ENCODE measurements around the gene RBP7.
"Not testable (repeated sequence)": the region's sequence is repeated elsewhere in the genome, so short reads cannot be mapped to it uniquely, and the experiment has no call there.

Gene RBP7

DNA sequence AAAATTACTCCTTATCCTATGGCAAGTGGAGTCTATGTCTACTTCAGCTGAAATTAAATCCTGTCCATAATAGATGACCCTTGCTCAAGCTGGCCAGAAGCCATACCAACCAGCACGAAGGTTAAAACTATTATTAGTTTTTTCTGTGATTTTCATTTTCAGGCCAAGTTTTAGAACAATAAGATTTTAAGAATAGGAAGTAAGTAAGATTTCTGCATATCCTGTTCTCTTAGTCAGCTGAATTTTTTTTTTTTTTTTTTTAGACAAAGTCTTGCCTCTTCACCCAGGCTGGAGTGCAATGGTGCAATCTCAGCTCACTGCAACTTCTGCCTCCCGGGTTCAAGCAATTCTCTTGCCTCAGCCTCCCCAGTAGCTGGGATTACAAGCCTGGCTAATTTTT, 6.1 kb upstream of the RBP7 start:
- no peak for DNase-seq (ENCODE audit: extremely low read depth, low read depth)
- TF ChIP-seq, protein P1, sequence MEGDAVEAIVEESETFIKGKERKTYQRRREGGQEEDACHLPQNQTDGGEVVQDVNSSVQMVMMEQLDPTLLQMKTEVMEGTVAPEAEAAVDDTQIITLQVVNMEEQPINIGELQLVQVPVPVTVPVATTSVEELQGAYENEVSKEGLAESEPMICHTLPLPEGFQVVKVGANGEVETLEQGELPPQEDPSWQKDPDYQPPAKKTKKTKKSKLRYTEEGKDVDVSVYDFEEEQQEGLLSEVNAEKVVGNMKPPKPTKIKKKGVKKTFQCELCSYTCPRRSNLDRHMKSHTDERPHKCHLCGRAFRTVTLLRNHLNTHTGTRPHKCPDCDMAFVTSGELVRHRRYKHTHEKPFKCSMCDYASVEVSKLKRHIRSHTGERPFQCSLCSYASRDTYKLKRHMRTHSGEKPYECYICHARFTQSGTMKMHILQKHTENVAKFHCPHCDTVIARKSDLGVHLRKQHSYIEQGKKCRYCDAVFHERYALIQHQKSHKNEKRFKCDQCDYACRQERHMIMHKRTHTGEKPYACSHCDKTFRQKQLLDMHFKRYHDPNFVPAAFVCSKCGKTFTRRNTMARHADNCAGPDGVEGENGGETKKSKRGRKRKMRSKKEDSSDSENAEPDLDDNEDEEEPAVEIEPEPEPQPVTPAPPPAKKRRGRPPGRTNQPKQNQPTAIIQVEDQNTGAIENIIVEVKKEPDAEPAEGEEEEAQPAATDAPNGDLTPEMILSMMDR (IDR thresholded peaks at IDR 0.05; ENCODE audit: low read depth, low read length) = no peak

GRCh38 chr1:9992910-9993309, 4.1 kb upstream of the RBP7 start:
- TF ChIP-seq, protein P1 (IDR thresholded peaks at IDR 0.05; ENCODE audit: low read depth, low read length) = no peak
- DNase-seq (ENCODE audit: extremely low read depth, low read depth) = no peak

DNA sequence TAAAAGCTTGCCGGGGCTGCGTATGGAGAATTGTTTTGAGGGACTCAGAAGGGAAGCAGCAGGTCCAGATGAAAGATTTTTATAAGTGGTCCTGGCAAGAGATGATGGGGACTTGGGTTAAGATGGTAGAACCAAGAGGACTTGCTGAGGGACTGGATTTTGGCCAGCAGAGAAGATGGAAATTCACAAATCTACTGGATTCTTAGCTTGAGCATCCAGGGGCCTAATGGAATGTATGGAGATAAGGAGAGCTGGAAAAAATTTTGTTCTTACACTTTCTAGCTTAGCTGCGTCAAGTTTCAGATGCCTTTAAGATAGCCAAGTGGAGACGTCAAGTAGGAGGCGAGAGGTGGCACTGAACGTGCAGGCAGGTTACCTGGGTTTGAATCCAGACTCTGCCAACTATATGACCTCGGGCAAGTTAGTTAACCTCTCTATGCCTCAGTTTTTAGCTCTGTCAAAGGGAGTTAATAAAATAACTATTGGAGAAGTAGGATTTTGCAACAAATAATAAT, 3.4 kb upstream of the RBP7 start:
- TF ChIP-seq, protein P1 (IDR thresholded peaks at IDR 0.05; ENCODE audit: low read depth, low read length) = no peak
- no peak for DNase-seq (ENCODE audit: extremely low read depth, low read depth)

DNA sequence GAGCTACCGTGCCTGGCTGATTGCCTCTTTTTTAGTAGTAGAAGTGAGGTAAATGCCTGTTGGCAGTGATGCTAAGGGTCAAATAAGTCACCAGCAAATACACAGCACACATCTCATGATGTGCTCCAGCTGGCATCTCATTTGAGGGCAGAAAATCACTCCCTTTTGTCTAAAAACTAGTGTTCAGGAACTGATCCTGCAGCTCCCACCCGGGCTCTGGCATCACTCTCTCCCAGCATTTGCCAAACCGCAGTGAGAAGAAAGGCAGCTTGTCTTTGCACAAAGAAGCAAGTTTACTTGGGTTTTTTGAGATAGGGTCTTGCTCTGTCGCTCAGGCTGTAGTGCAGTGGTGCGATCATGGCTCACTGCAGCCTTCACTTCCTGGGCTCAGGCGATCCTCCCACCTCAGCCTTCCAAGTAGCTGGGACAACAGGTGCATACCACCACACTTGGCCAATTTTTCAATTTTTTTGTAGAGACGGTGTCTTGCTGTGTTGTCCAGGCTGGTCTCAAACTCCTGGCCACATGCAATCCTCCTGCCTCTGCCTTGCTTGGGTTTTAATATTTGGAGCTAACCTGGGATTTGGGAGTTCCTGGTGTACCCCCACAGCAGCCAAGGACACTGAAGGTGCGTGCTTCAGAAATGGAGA, 4.1 kb downstream of the RBP7 start:
- DNase-seq (ENCODE audit: extremely low read depth, low read depth) = no peak
- TF ChIP-seq, protein P1 (IDR thresholded peaks at IDR 0.05; ENCODE audit: low read depth, low read length) = no peak

DNA sequence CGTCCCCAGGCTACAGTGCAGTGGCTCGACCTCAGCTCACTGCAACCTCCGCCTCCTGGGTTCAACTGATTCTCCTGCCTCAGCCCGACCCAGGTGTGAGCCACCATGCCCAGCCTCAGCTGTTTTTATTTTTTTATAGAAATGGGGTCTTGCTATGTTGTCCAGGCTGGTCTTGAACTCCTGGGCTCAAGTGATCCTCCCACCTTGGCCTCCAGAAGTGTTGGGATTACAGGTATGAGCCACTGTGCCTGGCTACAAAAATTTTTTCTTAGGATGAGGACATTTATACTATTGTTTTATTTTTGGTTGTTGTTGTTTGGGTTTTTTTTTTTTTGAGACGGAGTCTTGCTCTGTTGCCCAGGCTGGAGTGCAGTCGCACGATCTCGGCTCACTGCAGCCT, 8.2 kb downstream of the RBP7 start:
- DNase-seq (ENCODE audit: extremely low read depth, low read depth) = not testable (repeated sequence)

GRCh38 chr1:10007169-10007568, 10.1 kb downstream of the RBP7 start:
- TF ChIP-seq, protein P1 (IDR thresholded peaks at IDR 0.05; ENCODE audit: low read depth, low read length) = no peak
- no peak for DNase-seq (ENCODE audit: extremely low read depth, low read depth)

DNA sequence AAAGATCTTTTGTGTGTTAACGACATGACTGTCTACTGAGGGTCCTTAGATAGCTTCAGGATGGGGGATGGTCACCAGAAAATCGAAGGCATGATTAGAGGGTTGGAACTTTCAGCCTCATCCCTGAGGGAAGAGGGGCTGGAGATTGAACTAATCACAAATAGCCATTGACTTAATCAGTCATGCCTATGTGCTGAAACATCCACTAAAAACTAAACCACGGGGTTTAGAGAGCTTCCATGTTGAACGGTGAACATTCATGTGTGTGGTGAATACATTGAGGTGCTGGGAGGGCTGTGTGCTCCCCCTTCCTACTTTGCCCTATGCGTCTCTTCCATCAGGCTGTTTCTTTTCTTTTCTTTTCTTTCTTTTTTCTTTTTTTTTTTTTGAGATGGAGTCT, 17.0 kb downstream of the RBP7 start:
- TF ChIP-seq, protein P1 (IDR thresholded peaks at IDR 0.05; ENCODE audit: low read depth, low read length) = no peak
- DNase-seq (ENCODE audit: extremely low read depth, low read depth) = no peak

DNA sequence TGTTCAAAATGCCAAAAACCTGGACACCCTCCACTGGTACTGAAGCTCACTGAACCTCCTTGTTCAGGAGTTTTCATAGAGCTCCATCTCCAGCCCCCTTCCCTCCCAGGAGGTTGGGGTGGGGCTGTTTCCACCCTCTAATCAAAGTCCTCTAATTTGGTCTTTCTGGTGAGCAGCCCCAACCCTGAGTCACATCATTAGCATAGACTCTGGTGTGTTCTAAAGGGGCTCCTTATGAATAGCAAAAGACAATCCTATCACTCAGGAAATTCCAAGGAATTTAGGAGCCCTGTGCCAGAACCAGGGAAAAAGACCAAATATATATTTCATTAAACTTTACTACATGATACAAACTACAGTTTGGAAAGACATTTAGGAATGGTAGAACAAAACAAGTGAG, 22.5 kb downstream of the RBP7 start:
- DNase-seq (ENCODE audit: extremely low read depth, low read depth) = no peak
- TF ChIP-seq, protein P1 (IDR thresholded peaks at IDR 0.05; ENCODE audit: low read depth, low read length) = no peak
